HG02571 (cell line): ENCODE measurements around the gene CASS4.

Experiments
- ATAC-seq: cut with Tn5 transposase; IDR thresholded peaks from one replicate; pipeline ENCODE4 v1.9.1; 2021; ENCODE audit warnings: mild to moderate bottlenecking, moderate library complexity; ENCODE audit not compliant: unreplicated experiment

The CASS4 gene

DNA sequence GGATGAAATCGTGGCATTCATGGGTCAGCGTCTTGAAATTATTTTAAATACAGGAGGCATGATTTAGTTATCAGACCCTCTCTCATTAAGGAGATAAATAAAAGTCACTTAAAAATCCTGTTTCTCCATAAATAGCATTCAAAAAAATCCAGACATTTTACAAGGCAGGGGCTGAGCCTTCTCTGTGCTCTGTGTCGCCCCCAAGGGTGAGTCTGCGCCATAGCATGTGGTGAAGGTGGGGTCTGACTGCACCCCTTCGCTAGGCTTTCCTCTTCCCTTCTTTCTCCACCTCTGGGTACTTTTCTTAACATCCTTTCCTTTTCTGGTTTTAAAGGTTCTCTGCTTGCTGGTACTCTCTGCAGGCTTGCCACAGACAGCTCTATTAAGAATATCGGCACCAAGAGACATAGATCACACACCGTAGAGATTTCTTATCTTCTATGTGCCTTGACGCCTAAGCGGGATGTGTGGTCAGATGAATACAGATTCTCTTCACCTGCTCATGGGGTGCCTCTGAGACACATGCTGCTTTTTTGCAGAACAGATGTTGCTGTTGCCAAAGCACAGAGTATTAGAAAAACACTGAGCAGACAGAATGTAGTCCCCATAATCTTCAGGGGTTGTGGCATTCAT, 92.4 kb downstream of the CASS4 start:
- no peak for ATAC-seq

- no peak for ATAC-seq
These were observed 94.0 kb downstream of the CASS4 start for GRCh38 chr20:56506103-56506502.
